Occipital lobe (tissue), 2 donors: ENCODE measurements around the gene GSE1. TPM values are rescaled to one million over a fixed set of nuclear protein-coding genes. Genes with fewer than 3 reads are reported as not detected.
A peak's percentile ranks its signal among the peaks of the same experiment; 100 is the strongest.

Experiments used
- DNase-seq: peaks from one replicate; lab custom pipeline; 2025; lab: John Stamatoyannopoulos, UW
- total RNA-seq: library from RNA; depleted of rRNA; stranded (reverse); fragments of >200 nt; gene quantifications from one replicate; pipeline ENCODE4 v1.2.3, GENCODE V29; 2014

The GSE1 gene
- total RNA-seq, 1 donor from 2014 or later, result 18.4 TPM

DNA sequence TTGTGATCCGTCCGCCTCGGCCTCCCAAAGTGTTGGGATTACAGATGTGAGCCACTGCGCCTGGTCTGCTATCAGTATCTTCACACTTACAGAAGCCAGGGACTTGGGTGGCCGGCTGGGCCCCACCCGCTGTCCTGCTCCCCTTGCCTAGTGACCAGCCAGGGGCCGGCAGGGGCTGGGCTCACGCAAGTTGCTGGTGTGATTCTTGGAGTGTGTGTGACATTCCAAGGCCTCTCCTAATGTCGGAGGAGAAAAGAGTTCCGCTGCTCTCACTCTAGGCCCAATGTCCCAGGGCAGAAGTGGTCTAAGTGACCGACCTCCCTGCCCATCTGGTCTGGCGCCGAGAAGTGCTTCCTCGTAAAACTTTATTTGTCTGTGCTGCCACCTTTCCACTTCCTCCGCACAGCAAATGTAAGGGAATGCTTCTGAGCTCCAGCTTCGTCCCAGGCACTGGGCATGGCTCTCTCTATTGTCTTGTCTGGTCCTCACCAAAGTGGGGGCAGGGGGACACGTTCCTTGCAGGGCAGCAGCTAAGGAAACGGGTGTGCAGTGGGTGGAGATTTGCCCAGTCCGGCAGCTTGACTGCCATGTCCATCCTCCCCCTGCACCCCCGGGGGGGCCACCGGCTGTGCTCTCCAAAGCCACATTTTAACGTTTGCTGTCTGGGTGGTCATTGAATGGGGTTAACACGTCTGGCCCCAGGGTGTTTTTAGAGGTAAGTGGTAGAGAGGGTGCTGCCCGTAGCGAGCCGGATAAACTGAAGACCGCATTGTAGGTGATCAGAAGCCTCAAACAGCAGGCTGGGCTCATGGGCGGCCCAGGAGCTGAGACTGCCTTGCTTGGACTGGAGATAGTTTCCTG, 7.8 kb upstream of the GSE1 start:
- DNase-seq, result no peak

- no peak for DNase-seq
These were observed 6.9 kb upstream of the GSE1 start for GRCh38 chr16:85605912-85606841.

DNA sequence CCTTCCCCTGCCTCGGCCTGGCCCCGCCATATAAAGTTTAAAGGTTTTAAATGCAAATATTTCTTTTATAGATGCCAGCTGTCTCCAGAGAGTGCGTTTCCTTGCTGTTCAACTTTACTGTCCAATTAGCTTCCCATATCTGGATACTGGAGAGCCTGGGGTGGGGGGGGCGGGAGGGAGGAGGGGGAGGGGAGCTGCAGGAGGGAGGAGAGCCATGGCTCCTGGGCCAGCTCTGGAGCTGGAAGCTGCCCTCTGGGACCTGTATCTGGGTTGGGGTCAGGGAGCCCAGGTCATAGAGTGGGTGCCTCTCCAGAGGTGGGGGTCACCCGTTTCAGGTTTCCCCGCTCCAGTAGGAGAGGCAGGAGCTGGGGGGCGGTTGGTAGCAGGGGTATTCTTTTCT, 6.2 kb upstream of the GSE1 start:
- DNase-seq, result no peak

DNA sequence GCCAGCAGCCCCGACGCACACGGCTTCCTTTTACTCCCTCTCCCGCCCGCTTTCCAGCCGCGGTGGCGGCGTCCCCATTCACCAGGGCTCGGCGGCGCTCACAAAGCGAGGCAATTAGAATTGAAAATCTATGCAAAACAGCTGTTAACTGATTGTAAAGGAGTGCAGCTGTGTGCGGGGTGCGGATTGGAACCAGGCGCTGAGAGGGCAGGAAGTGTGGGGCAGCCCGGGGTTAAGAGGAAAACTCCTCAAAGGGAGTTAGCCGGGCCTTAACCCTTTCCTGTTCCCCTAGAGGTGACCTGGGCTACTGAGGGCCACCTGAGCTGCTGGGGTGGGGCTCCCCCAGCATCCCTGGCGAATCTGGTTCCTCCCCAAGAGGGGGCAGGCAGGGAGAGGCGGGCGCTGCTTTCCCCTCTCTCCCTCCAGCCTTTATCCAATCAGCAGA, 5.8 kb upstream of the GSE1 start:
- no peak for DNase-seq

DNA sequence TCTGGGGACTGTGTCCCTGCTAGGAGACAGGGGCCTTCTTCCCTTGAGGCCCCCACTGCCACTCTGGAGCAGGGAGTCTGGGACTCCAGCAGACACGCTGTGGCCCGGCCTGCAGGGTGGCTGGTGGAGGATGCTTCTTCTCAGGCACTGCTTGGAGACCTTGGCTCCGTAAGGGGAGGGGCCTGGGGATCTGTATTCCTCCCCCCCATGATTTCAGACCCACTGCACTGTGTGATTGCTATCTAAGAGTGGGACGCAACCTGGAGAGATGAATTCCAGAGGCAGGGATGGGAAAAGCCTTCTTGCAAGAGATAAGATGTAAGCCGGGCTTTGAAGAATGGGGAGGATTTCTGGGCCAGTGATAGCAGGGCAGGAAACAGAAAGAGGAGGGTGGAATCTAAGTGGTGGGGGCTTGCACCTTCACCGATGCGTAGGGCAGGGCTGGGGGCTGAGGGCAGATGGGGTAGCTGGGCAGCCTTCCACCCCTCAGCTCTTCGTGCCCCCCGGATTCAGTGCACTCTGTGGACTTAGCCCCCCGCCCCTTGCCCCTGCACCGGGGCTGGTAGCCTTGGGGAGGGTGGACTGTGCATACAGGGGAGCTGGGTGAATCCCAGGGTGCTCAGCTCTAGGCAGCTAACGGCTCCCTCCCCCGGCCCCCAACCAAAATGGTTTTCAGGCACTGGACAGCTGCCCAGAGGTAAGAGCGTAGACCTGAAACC, 5.2 kb upstream of the GSE1 start:
- no peak for DNase-seq

DNA sequence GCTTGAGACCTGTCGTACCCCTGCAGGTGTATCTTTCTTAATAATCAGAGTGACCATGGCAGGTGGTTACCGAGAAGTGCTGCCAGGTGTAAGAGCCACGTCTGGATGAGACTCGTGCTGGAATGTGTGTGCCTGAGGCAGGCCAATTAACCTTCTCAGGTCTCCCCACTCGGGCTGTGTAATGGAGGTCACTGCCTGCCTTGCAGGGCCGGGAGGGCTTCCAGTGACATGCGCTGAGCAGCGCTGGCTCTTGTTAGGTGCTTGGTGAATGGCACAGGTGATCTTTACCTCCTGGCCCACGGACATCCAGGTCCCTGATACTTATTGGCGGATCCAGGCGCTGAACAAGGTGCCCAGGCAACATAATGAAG, 4.6 kb upstream of the GSE1 start:
- no peak for DNase-seq

- no peak for DNase-seq
These were observed 4.2 kb upstream of the GSE1 start for GRCh38 chr16:85608887-85609286.

GRCh38 chr16:85609539-85609938, 3.6 kb upstream of the GSE1 start:
- DNase-seq, result no peak

- DNase-seq, result no peak
These were observed 3.1 kb upstream of the GSE1 start for GRCh38 chr16:85610059-85610445.

DNA sequence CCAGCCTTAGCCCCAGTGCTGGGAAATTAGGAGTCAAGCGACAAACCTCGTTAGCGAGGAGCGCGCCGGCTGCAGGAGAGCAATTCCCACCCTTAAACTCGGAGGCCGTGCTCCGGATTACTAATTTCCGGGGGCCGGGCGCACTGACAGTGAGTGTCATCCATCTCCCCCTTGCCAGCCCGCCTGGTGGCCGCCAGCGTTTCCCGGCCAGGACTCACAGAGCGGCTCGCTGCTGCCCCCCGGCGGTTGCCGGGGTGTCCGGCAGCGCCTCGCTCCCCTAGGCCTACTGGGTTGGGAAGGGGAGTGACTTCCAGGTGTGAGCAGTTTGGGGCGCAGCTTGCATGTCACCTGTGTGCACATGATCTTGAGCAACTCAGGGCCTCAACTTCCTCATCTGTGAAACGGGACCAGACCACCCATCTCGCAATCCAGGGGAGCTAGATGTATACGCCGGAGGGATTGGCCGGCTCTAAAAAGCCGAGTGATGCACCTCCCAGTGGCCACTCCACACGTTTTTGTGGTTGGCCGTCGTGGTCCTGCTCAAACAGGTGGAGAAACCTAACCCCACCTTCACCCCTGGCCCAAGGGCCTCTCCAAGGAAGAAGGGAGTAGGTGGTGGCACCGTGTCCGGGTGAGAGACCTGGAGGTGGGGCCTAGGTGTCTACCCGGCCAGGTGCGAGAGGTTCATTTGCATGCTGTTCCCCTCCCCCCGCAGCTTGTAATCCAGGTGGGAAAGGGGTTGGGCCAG, 2.5 kb upstream of the GSE1 start:
- peak; percentile 78 for DNase-seq

DNA sequence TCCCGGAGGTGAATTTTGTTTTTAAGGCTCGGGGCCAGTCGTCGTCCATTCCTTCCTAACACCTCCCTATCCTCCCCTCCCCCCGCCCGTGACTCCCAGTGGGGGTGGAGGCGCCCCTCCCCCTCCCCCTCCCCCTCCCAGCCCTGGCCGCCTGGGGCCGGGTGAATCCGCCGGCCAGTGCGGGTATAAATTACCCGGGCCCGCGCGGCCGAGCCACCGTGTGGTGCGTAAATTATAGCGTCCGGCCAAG, 2.0 kb upstream of the GSE1 start:
- DNase-seq, result no peak

DNA sequence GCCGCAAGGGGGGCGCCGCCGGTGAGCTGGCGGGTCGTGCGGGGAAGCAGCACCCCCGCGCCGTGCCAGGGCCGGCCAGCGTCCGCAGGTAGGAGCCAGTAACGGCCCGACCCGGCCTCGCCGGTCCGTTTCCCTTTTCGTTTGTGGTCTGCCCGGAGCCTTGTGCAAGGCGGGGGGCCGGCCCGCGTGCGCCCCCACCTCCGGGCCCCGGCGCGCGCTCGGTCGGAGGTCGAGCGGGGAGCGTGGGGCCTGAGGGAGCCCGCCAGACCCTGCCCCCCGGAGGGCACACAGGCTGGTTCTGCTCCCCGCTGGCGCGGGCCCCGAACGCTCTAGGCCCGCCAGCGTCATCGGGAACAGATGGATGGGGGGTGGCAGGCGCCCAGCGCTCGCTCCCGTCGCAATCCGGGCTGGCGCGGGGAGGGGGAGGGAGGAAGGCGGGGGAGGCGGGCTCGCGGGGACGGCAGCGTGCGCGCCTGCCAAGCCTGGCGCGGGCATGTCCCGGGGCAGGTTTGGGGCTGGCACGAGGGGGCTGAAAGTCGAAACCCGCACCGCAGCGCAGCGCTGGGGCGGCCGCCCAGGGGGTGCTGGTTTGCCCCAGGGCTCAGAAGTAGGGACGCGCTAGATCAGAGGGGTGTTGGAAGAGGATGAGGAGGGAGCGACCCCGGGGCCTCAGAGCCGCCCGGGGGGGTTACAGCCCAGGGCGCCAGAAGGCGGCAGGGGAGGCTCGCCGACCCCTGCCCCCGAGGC, 1.5 kb upstream of the GSE1 start:
- DNase-seq, result peak; percentile 82

DNA sequence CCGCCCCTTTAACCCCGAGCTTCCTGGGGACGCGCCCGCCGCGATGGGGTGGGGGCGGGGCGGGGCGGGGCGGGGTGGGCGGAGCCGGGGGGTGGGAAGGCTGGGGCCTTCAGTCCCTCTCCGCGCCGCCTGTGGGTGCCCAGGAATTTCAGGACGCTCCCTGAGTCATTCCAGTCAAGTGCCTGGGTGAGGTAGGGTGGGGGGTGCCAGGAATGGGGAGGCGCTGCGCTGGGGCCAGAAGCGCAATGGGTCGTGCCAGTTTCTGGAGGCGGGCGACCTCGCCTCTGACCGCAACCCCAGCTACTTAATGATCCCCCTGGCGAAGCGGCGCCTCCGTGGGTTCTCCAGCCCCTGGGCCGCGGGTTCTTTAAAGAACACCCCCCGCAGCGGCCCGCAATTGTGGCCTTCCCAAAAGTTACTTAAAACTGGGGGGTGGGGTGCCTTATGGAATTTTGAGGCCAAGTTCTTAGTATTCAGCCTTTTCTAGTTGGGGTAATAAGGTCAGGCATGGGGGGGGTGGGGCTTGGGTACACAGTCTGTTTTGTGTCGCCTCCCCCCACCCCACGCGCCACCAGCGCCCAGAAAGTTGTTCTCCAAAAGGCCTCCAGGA, 826 bp upstream of the GSE1 start:
- DNase-seq, result no peak

DNA sequence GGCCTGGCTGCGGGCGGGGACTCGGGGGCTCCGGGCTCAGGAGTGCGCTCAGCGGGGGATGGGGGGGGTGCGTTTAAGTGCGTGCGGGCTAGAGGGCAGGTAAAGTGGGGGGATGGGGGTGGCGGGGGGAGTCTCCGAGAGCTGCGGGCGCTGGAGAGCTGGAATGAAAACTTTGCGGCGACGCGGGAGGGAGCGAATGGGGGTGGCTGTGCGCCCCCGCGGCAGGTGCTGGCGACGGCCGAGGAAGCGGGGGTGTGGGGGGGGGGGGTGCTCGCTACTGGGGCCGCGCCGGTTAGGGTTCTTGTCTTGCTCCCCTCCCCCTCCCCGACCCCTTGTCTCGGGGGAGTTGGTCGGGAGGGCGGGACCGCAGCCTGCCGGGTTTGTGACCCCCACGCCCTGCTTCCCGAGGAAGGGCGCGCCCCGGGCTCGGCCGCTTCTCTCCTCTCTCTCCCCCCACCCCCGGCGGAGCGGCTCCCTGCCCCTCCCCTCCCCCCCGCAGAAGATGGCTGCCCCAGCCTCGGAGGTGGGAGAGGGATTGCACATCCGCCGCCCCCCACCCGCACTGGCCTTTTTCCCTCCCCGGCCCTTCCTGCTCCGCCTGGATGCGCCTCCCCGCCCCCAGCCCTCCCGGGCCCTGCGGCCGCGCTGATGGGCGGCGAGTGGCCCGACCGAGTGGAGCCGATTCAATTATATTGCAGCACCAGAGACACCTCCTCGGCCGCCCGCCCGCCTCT, 649 bp downstream of the GSE1 start:
- DNase-seq, result no peak

GRCh38 chr16:85614338-85615013, 1.4 kb downstream of the GSE1 start:
- no peak for DNase-seq

GRCh38 chr16:85615014-85615851, 2.1 kb downstream of the GSE1 start:
- no peak for DNase-seq

DNA sequence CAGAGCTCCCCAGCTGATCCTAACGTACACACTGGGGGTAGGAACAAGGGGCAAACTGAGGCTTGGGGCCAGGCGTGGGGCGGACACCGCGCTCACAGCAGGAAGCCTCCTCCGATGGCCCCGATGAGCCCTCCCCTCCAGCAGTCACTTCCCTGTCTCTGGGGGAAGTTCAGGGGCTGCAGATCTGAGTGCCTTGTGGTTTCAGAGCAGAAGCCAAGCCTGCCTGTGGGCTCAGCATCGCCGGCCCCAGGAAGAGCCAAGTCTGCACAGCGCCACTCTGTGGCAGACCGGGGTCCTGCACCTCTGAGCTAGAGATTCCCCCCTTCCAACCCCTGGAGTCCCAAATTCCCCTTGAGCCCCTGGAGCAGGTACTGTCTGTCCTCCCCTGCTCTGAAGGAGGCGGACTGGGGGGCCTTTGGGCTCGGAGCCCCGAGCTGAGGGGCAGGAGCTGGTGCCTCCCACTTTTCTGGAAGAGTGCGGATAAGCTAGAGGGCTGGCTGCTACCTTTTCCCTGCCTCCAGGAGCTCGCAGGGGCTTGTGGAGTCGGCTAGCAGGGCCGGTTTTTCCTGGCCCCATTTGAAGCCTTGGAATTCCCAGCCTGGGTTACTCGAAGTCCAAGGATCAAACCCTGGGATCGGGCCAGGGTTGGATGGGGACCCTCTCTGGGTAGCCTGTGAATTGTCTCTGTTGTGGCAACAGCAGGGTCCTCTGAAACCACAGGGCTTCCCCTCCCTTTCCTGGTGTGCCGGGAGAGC, 2.9 kb downstream of the GSE1 start:
- DNase-seq, result peak; percentile 49
